Measurements from ENCODE around the gene SHISA6.

Gene SHISA6

DNA sequence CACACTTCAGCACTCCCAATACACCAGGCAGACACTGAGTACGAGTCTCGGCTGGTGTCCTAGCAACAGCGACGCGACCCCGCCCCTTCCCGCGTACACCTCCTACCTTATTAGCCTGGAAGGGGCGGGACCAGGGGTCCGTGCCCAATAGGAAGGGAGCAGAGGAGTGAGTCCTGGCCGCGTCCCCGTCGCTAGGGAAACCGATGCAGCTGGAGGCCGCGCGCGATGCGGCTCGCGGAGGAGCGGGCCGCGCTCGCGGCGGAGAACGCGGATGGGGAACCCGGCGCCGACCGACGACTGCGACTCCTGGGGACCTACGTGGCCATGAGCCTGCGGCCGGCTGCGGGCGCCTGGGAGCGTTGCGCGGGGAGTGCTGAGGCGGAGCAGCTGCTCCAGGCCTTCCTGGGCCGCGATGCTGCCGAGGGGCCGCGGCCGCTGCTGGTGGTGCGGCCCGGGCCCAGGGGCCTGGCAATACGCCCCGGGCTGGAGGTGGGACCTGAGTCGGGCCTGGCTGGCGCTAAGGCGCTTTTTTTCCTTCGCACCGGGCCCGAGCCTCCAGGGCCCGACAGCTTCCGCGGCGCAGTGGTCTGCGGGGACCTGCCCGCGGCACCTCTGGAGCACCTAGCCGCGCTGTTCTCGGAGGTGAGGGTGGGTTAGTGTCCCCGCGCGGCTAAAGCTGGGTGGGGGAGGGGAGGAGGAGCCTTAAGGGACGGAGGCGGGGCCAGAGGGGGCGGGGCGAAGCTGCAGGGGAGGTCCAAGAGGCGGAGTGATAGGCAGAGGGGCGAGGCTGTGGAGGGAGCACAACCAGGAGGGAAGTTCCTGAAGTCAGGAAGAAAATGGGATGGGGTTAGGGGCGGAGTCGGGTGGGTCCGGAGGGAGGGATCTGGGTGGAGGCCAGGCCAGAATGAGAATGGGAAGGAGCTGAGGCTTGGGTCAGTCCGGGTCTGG lies 357.5 kb downstream of the SHISA6 start, which contains the start of gene DNAH9:
Gene DNAH9, plus strand, starts transcription at position 197 of the 948 bp plus-strand sequence. Its CDS starts 29 bp downstream, at position 226.
- DNase-seq (ENCODE audit: low read depth) = no peak

- no peak for DNase-seq (ENCODE audit: low read depth)
These were observed 360.6 kb downstream of the SHISA6 start for GRCh38 chr17:11601661-11602060.

GRCh38 chr17:11608396-11608795 lies 367.4 kb downstream of the SHISA6 start:
- DNase-seq (ENCODE audit: low read depth) = no peak

DNA sequence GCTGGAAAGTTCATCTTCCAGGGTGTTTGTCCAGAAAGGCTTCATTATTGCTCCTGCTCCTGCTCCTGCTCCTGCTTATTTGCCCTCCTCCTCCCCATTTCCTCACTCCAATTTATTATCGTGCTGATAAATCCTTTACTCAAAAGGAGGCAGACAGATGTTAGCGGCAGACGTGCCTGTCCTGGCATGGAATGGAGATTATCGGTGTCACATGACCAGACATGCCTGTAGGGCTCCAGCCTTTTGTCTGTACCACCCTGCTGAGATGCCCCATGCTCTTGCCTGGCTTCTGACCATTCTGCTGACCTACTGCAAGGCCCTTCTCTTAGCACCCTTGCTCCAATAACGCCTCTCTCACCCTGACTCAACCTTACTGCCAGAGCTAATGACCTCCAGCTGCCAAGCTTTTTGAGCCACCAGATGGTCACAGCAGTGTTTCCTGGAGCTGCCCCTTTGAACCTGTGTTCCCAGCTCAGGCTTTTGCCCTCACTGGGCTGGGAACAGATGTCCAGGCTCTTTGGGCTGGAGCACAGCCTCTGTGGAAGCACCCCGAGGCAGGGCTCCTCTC lies 370.1 kb downstream of the SHISA6 start:
- no peak for DNase-seq (ENCODE audit: low read depth)

- no peak for DNase-seq (ENCODE audit: low read depth)
These were observed 371.9 kb downstream of the SHISA6 start for GRCh38 chr17:11612956-11613355.
